Left colon (tissue), 2 donors: ENCODE measurements around the gene BLM. TPM values are rescaled to one million over a fixed set of nuclear protein-coding genes. Genes with fewer than 3 reads are reported as not detected.
"Not testable (repeated sequence)": the region's sequence is repeated elsewhere in the genome, so short reads cannot be mapped to it uniquely, and the experiment has no call there.

Source experiments
- ATAC-seq: fragments of 200-7000 bp; cut with Tn5 transposase; one replicate; pipeline ENCODE4 v1.9.1; 2020; ENCODE audit warnings: mild to moderate bottlenecking, moderate library complexity
- DNase-seq, 2 donors: peaks; one replicate each; pipeline ENCODE4 v3.0.0-alpha.2; 2020
- intact Hi-C, 2 donors: fragments of 100-400 bp; cut with DNase I in 1 of 2; cut with micrococcal nuclease in 1 of 2; formaldehyde crosslinking; loops; one replicate each; pipeline versions ENCODE4 v1.11.2 to v1.14.0; 2022; cut with DNase I, micrococcal nuclease
- total RNA-seq, 2 donors: library from RNA; stranded (reverse); fragmentation: NEBNext Ultra II Directional; extraction: Animal tissue kit (Norgen Biotek cat#: 25700); gene quantifications; one replicate each; pipeline ENCODE4 v1.2.1, GENCODE V29; 2021
- donor health status: DM: no; HTN: no; CAD: no.
- donor health status: DM: yes; HTN: yes; CAD: no.

The BLM gene
- total RNA-seq, 2 donors from 2014 or later = 3.3 to 3.6 TPM

- intact Hi-C loops = no loop called here
- DNase-seq (no peak), ATAC-seq (no peak)
These were observed 109.8 kb downstream of the BLM start for GRCh38 chr15:90826886-90827435.

- intact Hi-C loops = no loop called here
- no peak for ATAC-seq
- no peak for DNase-seq
These were observed 111.0 kb downstream of the BLM start for GRCh38 chr15:90828111-90828510.

- no peak for ATAC-seq
- no peak for DNase-seq
- intact Hi-C loops = no loop called here
These were observed 112.0 kb downstream of the BLM start for GRCh38 chr15:90829126-90829525.

GRCh38 chr15:90829942-90830440 lies 112.8 kb downstream of the BLM start:
- intact Hi-C loops = no loop called here
- DNase-seq (no peak), ATAC-seq (no peak)

GRCh38 chr15:90834626-90835025 lies 117.5 kb downstream of the BLM start:
- intact Hi-C loops = no loop called here
- no peak for ATAC-seq
- no peak for DNase-seq

- DNase-seq = no peak
- ATAC-seq = no peak
- intact Hi-C loops = no loop called here
These were observed 119.2 kb downstream of the BLM start for GRCh38 chr15:90836296-90836871.

- DNase-seq (no peak), ATAC-seq (no peak)
- intact Hi-C loops = no loop called here
These were observed 119.9 kb downstream of the BLM start for GRCh38 chr15:90837094-90837493.

GRCh38 chr15:90838139-90838538 lies 121.0 kb downstream of the BLM start:
- intact Hi-C loops = no loop called here
- ATAC-seq = no peak
- peak in 1 of 2 donors; percentile 49 for DNase-seq

- no peak for ATAC-seq
- intact Hi-C loops = no loop called here
- DNase-seq = no peak
These were observed 121.4 kb downstream of the BLM start for GRCh38 chr15:90838544-90838943.

GRCh38 chr15:90839187-90840071 lies 122.3 kb downstream of the BLM start:
- DNase-seq (peak; percentile 78 to 82), ATAC-seq (peak; percentile 96)
- intact Hi-C loops = no loop called here

GRCh38 chr15:90840157-90840855 lies 123.2 kb downstream of the BLM start:
- ATAC-seq (no peak), DNase-seq (no peak)
- intact Hi-C loops = no loop called here

- ATAC-seq = no peak
- no peak for DNase-seq
- intact Hi-C loops = no loop called here
These were observed 123.8 kb downstream of the BLM start for GRCh38 chr15:90840954-90841353.

- no peak for ATAC-seq
- intact Hi-C loops = no loop called here
- no peak for DNase-seq
These were observed 127.5 kb downstream of the BLM start for GRCh38 chr15:90844696-90845095.

GRCh38 chr15:90845201-90845949 lies 128.2 kb downstream of the BLM start:
- intact Hi-C loops = no loop called here
- ATAC-seq (peak; percentile 48), DNase-seq (no peak)

GRCh38 chr15:90849424-90849823 lies 132.3 kb downstream of the BLM start:
- DNase-seq, intact Hi-C loops, ATAC-seq: not testable (repeated sequence)

- DNase-seq (no peak), ATAC-seq (no peak)
- intact Hi-C loops = no loop called here
These were observed 134.0 kb downstream of the BLM start for GRCh38 chr15:90851114-90851513.

GRCh38 chr15:90851940-90852339 lies 134.8 kb downstream of the BLM start:
- intact Hi-C loops = no loop called here
- ATAC-seq (no peak), DNase-seq (no peak)

GRCh38 chr15:90855139-90855538 lies 138.0 kb downstream of the BLM start:
- DNase-seq (no peak), ATAC-seq (peak; percentile 24)
- intact Hi-C loops = no loop called here

- peak in 1 of 2 donors; percentile 49 for DNase-seq
- ATAC-seq = peak; percentile 75
- intact Hi-C loops = no loop called here
These were observed 140.2 kb downstream of the BLM start for GRCh38 chr15:90857337-90857736.
